Renal cortex interstitium (tissue), 11 donors: ENCODE results near the gene ESRRB. TPM values are rescaled to one million over a fixed set of nuclear protein-coding genes. Genes with fewer than 3 reads are reported as not detected.
A peak's percentile ranks its signal among the peaks of the same experiment; 100 is the strongest.
"Not testable (repeated sequence)": the region's sequence is repeated elsewhere in the genome, so short reads cannot be mapped to it uniquely, and the experiment has no call there.

Experiments used
- DNase-seq, 11 donors: peaks; one replicate each; pipeline ENCODE4 v3.0.0-alpha.2; 2013; ENCODE audit warnings: low read depth in 9 of 11, low spot score in 4 of 11; ENCODE audit errors: extremely low read depth in 1 of 11
- polyA plus RNA-seq, 3 donors: library from polyadenylated mRNA; unstranded; fragments of 120-200 nt; gene quantifications; one replicate each; pipeline ENCODE4 v1.2.1, GENCODE V29; 2013; ENCODE audit not compliant: insufficient read length in 3 of 3

The ESRRB gene
- polyA plus RNA-seq, 3 donors = 6.4 to 9.6 (median 6.6) TPM

DNA sequence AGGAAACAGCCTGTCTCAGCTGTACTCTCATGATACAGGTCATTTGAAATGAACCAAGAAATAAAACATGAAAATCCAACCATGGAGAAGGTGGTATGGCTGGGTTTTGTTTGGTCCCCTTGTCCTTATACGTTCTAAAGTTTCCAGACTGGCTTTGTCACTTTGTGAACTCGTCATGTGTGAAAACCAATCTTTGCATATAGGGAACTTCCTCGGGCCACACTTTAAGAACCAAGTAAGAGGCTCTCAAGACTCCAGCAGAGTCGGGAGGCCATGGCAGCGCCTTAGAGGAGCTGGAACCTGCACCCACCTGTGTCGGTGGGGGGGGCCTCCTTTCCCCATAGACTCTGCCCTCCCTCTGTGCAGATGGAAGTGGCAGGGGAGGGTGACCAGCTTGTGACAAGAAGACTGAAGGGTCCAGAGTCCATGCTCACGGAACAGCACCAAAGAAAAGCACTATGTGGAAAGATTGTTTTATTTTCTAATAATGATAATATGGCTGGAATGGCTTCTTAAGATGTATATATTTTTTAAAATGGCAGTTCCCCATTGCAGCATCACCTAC lies 125.3 kb downstream of the ESRRB start:
- no peak for DNase-seq

DNA sequence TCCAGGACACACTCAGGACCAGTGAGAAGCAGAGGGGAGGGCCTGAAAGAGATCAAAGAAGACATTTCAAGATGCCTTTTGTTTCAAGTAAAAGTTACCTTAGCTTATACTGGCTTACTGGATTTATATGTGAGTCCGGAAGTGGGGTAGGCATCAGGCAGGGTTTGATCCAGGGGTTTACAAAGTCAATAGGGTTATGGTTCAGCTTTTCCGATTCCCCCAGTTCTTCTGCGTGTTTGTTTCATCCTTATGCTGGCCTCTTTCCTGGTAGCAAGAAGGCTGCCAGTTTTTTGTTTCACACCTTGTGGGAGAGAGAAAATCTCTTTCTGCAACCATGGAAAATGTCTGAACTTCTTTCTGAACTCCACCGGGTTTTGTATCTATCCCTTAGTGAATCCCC lies 126.3 kb downstream of the ESRRB start:
- no peak for DNase-seq

DNA sequence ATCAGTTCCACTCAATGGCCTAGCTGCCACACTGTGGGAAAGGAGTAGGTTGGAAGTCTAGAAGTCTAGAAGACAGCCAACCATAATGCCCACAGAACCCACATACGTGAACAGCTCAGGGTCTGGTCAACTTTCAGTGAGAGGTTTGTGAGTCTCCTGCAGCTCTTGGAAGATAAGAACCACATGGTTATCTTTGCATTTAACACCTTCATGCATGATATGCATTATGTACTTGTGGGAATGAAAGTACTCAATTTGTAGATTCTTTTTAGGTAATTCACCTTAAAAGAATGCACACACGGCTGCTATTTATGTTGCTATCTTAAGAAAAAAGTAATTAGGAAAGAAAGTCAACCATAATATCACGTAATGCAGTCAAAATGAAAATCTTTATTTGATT lies 126.7 kb downstream of the ESRRB start:
- no peak for DNase-seq

DNA sequence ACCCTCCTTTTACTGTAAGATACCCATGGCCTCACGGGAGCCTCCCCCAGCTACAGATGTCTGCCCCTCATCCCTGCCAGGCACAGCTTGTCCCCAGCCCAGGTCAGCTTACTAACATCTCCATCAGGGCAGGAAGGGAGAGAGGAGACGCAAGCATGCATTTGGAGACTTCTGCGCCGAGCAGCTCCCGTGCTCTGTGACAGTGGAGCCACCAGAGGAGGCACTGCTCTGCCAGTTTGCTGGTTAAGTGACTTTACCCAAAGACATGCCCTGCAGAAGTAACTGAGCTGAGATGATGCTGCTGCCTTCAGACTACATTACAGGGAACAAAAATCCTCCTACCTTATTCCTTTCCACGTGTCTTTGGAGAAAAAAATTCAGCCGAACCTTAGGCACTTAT lies 133.4 kb downstream of the ESRRB start:
- DNase-seq = no peak

DNA sequence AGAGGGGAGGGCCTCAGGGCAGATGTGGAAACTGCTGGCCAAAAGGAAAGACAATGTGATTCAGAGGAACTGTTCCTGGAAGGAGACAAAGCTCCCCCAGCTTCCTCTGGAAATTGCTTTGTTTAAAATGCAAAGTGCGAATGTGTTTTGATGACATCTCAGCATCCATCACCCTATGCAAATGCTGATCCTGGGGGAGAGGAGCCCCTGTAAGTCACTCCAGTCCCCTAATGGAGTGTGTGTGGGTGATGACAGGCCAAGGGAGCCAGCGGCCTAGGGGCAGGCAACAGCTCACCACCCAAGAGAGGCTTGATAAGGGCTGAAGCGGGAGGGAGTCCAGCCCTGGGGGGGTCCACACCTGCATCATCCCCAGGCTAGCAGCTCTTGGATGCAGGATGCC lies 134.2 kb downstream of the ESRRB start:
- DNase-seq = no peak

DNA sequence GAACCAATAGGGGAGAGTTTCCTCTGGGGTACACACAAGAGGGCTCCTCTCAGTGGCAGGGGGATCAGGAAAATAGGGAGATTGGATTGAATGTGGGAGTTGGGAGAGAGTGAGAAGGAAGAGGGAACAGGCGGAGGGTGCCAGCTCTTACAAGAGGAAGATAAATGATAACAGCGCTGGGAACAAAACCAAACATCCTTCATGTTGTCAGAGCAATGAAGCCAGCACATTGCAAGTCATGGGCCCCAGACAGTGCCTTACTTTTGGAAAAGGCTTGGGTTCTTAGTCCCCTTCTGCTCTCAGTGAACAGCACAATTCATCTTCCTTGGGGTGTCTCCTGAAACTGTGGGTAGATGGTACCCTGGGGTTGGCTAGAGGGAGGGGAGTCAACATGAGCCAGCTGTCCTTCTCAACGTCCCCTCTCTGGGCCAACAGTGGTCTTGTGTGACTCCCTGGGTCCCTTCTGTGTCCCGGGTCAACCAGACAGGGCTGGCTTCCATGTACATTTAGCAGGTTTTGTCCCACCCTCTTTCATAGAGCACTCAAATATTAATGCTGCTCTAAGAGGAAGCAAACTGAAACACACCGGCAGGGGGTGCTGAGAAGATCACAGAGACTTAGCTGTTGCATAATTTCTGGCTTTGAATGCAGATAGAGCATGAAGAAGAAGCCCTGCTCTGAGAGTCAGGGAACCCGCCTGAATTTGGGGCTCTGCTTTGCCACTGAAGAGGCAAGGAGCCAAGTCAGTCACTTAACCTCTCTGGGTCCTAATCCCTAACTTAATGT lies 138.5 kb downstream of the ESRRB start:
- no peak for DNase-seq

DNA sequence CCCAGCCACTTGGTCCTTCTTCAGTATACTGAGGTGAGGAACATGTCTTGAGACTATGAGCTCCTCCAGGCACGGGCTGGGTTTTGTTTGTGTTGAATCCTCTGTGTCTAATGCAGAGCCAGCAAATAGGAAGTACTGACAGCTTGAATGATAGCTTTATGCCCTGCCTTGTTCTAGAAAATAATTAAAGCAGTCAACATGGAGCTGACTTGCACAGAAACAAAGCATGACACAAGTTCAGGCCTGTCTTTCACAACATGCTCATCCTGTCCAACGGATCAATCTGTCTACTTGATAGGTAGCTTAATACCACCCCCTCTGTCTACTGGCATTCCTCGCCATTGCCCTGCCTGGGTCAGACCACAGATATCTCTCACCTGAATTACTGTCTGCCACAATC lies 140.9 kb downstream of the ESRRB start:
- no peak for DNase-seq

DNA sequence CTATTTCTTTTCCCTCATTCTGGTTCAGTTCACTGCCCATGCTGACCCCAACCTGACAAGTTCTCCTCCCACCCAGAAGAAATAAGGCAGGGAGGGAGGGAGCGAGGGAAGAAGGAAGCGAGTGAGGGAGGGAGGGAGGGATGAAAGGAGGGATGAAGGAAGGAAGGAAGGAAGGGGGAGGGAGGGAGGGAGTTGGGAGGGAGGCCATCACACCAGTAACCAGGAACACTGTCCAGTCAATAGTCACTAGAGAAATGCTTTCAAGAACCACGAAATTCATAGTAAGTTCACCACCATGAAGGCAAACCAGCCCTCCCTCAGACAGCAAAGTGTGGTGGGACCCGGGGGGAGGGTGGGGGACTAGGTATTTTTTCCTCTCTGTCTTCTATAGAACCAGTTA lies 142.4 kb downstream of the ESRRB start:
- no peak for DNase-seq

DNA sequence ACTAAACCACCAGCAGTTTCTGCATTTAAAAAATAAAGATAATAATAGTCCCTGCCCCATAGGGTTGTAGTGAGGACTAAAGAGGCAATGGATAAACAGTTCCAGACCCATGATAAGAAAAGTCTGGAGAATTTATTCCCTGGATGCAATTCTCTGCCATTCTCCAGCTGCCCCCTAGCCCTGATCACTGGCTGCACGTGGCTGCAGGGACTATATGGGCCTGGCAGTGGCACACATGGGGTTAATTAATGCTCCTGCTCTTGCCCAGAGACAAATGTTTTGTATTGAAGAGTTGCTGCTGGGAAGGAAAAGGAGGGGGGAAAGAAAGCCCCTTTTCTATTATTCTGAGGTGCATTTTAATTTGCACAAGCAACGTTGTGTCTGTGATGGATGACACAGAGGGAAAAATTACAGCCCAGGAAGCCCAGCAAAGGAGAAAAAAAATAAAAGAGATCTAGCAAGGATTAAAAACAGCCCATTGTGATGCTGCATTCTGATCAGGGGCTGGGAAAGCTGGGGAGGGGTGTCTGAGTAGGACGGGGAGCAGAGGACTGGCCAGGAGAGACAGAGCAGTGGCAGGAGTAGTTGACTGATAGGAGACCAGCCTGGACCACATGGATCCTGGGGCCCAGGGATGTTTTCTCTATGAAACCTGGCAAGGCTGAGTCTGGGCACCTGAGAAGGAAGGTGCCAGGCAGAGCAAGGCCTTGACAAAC lies 149.3 kb downstream of the ESRRB start:
- DNase-seq = no peak

DNA sequence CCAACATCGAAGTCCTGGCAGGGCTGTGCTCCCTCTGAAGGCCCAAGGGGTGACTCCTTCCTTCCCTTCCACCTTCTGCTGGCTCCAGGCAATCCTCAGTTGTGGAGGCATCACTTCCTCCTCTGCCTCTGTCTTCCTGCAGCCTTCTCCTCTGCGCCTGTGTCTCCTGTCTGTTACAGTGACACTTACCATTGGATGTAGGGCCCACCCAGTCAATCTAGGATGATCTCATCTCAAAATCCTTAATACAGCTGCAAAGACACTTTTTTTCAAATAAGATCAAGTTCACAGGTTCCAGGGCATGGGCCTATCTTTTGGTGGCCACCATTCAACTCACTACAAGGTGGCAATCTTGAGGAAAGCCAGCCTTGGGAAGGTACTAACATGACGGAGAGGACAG lies 155.1 kb downstream of the ESRRB start:
- DNase-seq = no peak

DNA sequence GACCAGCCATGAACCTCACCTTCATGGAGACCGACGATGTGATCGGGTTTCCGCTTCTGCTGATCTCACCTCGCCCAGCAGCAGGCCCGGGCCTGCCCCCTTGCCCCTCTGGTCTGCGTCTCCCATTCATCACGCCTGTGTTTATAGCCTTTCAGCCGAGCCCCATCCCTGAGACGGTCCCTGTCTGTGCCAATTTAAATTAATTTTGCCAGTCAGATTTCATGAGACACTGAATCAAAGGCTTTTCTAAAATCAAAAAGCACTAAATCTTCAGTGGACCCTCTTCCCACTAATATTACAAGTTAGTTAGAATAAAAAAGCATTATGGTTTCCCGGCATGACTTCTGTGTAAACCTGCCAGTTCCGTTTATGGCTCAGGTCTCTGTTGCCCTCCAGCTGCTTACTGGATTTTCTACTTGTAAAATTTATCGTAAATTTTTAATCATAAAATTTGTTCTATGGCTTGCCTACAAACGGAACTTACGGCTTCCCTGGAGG lies 155.9 kb downstream of the ESRRB start:
- DNase-seq = peak in 1 of 11 donors; percentile 35

DNA sequence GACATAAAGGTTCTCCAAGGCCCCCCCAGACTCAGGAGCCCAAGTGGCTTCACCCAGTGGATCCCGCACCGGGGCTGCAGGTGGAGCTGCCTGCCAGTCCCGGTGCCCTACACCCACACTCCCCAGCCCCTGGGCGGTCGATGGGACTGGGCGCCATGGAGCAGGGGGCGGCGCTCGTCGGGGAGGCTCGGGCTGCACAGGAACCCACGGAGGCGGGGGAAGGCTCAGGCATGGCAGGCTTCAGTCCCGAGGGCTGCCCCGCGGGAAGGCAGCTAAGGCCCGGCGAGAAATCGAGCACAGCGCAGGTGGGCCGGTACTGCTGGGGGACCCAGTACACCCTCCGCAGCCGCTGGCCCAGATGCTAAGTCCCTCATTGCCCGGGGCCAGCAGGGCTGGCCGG lies 160.7 kb downstream of the ESRRB start:
- DNase-seq = not testable (repeated sequence)

DNA sequence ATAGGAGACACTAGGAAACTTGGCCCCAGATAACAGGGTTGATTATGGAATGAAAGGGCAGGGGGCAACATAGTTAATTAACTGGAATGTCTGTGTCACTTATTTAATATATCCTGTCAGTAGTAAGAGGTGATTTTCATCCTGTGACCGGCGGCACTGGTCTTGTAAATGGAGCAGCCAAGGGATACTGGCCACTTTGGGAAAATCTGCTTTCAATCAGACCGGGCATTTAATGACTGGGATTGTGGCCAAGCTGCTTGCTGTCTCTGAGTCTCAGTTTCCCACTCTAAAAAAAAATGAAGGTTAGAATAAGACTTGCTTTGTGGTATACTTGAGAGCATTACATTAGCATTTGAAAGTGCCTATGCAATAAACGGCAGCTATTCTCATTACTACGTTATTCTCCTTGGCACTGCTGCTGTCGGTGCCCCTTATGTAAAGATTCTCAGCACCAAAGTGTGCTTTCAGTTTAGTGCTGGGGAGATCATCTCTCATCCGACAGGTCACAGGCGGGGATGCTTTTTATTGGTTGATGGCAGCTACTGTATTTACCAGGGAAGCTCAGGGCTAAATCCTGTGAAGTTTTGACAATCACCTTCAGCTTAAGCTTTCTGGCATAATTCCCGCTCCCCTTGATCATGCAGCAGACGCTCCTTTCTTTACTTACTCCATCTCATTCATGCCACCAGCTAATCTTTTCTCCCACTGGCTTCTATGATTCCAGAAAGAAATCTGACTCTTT lies 162.1 kb downstream of the ESRRB start:
- no peak for DNase-seq

DNA sequence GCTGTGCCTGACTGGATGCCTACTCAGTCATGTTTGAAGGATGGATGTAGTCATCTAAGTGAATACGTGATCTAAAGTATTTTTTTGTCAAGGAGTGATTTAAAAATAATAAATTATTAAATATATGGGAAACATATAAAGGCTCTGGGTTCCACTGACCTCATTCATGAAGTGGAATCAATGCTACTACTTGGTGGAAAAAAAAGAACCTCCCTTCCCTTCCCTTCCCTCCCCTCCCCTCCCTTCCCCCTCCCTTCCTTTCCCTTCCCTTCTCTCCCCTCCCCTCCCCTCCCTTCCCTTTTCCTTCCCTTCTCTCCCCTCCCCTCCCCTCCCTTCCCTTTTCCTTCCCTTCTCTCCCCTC lies 162.7 kb downstream of the ESRRB start:
- no peak for DNase-seq

DNA sequence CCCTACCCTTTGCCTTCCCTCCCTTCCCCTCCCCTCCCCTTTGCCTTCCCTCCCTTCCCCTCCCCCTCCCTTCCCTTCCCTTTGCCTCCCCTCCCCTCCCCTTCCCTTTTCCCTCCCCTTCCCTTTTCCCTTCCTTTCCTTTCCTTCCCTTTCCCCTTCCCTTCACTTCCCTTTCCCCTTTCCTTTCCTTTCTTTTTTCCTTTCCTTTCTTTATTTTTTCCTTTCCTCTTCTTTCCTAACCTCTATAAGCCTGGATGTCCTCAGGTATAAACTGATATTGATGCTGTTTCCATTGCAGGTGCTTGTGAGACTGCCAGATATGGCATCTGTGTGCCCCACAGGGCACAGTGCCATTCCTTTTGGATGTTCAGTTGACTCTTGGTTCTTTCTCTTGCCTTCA lies 163.2 kb downstream of the ESRRB start:
- DNase-seq = no peak

DNA sequence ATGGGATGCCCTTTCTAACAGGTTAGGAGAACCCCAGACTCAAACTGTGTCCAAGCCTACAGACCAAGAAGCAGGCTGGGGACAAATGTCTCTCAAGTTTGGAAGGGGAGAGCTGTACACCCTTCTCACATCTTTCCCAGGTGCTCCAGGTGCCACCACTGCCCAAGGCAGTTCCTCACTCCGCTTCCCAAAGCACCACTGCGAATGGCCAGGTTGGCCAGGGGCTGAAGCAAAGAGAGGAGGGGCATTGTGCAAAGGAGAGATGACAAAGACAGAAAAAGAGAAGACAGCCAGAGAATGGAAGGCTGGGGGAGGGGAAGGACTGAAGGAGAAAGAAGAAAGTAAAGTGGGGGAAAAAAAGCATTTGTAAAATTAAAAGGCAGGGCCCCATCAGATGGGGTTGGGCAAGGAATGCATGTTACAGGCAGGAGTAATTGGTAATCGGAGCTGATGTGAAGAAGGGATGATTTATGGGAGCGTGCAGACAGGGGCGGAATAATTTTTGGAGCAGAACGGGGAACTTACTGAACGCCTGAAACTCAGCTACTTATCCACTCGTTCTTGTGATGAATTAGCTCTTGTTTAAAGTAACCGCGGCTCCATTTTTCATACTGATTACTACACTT lies 165.8 kb downstream of the ESRRB start:
- DNase-seq = peak in 7 of 11 donors; percentile 38 to 72 (median 56)

DNA sequence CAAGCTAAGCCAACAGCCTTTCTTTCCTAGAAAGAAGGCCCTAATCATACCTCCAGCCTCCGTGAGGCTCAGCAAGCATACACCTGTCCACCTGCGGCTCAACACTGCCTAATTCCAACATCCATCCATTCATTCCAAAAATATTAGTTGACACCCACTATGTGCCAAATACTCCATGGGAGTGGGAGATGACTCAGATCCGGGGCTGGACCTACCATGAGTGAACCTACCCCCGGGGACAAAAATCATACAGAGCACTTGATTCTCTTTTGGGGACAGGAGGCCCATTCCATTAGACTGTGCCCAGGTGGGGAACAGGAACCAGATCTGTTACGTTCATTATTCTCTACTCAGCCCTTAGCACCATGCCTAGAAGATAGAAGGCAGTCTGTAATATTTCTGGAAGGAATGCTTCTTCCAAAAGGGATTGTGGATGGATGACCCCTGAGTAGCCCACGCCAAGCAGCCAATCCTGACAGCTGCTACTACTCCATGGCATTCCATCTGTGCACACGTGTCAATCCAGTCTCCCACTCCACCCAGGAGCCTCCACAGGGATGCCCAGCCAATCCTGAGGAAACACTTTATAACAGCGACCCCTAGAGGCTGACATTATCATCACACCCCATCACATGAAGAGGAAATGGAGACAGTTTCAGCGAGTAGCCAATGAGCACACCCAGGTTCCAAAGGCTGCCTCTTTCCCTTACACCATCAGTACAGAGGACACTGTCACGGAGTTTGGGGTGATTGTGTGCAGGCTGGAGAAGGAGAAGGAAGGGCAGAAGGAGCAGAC lies 170.7 kb downstream of the ESRRB start:
- DNase-seq = peak in 3 of 11 donors; percentile 38 to 51 (median 38)

DNA sequence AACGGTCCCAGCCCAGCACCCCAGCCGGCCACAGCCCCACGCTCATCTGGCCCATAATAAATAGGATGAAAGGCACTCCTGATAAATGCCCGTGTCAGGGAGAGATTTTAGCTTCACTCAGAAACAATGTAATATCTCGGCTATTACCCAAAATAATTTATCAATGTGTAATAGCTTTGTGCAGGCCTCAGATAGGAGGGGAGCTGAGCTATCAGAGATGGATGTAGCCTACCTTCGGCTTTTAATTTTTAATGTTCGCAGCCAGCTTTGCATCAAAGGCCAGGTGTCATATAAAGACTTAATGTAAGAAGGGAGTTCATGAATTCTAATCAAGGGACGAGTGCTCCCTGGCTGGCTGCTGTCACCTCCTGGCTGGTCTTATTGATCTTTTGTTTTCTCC lies 171.9 kb downstream of the ESRRB start:
- DNase-seq = no peak
